Central memory CD4-positive, alpha-beta T cell (primary cell): Measurements from ENCODE around the gene IL10.
"Not testable (repeated sequence)": the region's sequence is repeated elsewhere in the genome, so short reads cannot be mapped to it uniquely, and the experiment has no call there.

Experiments used
- DNase-seq: peaks from one replicate; pipeline ENCODE4 v3.0.0; 2022

IL10 gene

DNA sequence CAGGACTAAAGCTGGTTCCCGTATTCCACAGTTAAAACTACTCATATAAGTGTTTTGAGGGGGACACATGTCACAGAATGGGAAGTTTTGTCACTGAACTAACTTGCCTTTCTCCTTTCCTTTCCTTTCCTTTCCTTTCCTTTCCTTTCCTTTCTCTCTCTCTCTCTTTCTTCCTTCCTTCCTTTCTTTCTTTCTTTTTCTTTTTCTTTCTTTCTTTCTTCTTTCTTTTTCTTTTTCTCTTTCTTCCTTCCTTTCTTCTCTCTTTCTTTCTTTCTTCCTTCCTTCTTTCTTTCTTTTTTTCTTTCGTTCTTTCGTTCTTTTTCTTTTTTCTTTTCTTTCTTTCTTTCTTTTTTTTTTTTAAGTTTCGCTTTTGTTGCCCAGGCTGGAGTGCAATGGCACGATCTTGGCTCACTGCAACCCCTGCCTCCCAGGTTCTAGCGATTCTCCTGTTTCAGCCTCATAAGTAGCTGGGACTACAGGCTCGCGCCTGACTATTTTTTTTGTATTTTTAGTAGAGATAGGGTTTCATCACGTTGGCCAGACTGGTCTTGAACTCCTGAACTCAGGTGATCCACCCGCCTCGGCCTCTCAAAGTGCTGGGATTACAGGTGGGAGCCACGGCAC, 9.4 kb downstream of the IL10 start:
- not testable (repeated sequence) for DNase-seq

DNA sequence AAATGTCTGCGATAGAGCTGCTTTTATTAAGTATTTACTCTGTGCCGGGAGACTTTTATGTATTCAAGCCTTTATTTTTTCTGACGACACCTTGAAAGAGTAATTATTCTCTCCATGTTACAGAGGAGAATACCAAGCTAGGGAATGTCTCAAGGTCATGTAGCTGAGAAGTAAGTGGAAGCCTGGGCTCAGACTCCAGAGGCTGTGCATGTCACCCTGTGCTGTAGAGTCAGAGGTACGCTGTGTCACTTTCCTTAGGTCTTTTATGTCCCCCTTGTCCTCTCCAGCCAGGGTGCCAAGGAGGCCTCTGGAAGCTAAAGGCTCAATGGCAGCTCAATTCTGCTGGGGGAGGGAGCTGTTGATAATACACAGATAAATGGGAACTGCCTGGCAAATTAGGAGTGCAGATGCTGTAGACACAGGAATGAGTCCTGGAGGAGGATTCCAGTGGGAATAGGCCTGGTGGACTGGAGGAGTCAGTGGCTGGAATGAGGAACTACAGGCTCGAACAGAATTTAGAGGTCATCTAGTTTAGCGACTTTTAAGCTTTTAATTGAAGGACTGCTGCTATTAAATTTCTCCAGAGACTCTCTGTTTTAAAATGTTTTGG, 11.0 kb downstream of the IL10 start:
- no peak for DNase-seq

DNA sequence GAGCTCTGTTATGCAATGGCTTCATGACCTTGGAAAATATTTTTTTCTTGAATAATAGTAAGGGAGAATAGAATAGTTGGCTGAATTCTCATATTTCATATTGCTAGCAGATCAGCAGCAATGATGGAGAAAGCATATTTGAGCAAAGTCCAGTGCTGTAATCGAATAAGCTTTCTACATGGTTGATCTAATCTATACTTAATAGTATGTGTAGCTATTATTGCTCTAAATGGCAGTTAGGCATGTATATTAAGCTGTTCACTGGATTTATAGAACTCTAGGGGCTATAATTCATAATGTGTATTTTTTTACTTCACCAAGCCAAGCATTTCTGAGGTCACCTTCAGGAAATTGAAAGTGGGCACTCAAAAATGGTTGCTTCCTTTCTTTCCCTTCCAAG, 11.7 kb downstream of the IL10 start:
- DNase-seq, result no peak

- DNase-seq, result peak; percentile 74
Measured at GRCh38 chr1:206757524-206758266, 14.6 kb downstream of the IL10 start.

DNA sequence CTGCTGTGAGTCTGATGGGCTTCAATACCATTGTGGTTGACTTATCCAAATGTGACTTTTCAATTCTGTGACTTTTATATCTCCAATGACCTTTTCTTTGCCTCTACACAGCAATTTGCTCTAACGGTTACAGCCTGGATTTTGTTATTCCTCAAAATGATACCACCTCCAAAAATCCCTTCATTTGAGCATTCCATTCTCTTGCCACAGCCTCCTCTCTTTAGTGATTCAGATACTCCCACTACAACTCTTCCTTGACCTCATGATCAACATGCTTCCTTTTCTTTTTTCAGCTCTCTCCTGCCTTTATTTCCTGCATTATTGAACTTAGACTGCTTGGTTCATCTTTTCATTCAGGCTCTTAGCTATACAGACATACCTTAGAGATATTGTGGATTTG, 18.3 kb downstream of the IL10 start:
- no peak for DNase-seq

- DNase-seq, result no peak
Measured at GRCh38 chr1:206753141-206753540, 19.2 kb downstream of the IL10 start.

- no peak for DNase-seq
Measured at GRCh38 chr1:206752481-206752880, 19.8 kb downstream of the IL10 start.

GRCh38 chr1:206751891-206752290, 20.4 kb downstream of the IL10 start:
- no peak for DNase-seq

- DNase-seq, result no peak
Measured at GRCh38 chr1:206748348-206749030, 23.8 kb downstream of the IL10 start.

DNA sequence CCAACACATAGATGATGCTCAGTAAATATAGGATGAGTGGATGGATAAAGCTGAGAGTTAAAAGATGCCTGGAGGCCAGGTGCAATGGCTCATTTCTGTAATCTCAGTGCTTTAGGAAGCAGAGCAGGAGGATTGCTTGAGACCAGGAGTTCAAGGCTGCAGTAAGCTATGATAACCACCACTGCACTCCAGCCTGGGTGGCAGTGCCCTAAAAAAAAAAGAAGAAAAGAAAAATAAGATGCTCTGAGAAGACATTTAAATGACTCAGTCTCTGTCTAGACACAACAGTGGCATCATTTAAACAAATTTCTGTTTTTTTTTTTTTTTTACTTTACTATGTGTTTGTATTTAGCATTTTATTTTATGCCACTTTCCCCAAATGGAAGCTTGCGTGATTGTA, 27.0 kb downstream of the IL10 start:
- DNase-seq, result no peak

DNA sequence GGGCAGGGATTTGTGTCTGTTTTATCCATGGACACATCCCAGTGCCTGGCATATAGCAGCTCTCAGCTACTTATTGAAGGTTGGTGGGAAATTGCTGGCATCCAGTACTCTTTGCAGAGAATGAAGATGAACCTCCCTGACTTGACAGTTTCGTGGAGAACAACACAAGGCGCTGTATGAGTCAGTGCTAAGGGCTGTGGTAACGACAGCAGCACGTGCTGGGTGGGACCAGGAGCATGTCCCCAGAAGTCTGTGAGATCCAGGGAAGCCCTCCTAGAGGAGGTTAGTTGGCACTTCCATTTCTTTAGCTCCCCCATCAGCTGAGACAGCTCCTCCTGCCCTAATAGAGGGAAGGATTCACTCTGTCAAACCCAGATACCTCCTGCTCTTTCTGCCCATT, 27.6 kb downstream of the IL10 start:
- no peak for DNase-seq

DNA sequence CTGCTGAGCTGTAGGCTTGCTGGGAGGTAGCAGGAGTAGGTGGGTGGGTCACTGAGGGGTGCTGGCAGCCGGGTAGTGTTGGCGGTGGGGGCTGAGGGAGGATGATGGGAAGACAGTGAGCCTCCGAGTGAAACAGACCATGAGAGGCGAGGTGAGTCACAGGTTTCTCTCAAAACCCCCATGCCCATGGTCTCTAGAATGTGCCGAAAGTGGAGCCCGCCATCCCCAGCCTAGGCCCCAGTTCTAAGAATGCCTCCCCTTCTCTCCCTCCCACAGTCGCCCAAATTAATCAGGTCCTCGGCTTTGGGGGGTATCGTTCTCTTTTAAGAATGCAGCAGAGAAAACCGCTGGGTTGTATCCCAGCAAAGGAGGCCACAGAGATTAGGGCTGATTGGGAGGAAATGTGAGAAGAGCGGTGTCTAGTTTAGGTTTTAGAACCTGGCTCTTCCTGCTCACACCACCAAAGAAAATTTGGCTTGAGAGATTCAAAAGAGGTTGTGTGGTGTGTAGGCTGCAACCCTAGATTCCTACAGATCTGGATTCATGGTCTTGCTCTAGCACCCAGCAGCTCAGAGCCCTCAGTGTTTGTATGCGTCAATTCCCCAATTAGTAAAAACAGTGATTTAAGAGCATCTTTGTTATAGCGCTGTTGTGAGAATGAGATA, 29.4 kb downstream of the IL10 start:
- no peak for DNase-seq

GRCh38 chr1:206741142-206741701, 31.1 kb downstream of the IL10 start:
- no peak for DNase-seq

DNA sequence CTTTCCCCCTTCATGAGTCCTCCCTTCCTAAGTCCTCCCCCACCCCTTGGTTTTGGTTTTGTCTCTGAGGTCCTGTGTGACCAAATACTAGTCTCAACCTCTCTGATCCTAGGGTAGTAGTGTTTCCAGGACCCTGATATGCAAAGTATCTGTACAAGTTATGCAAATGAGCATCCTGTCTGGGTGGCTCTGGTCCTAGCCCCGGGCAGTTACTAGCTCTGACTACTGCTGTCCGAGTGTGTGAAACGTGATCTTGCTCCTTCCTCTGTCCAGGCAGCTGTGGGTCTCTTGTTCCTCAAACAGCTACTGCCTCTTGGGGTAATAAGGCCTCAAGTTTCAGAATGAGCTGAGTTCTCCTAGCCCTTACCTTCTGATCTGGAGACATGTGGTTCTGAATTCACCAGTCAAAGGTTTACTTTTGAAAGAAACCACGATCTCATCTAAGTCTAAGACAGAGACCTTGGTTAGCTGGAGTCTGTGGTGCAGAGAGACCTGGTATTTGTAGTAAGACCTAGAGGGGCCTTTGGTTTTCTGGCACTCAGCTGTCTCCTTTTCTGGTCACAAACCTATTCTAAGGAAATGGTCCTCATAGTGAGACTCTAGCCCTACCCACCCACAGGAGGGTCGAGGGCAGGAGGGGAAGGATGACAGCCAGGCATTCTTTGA, 32.8 kb downstream of the IL10 start:
- peak; percentile 36 for DNase-seq

- no peak for DNase-seq
Measured at GRCh38 chr1:206738370-206739366, 33.6 kb downstream of the IL10 start.

- DNase-seq, result peak; percentile 22
Measured at GRCh38 chr1:206737729-206738201, 34.5 kb downstream of the IL10 start.

- peak; percentile 80 for DNase-seq
Measured at GRCh38 chr1:206736878-206737728, 35.2 kb downstream of the IL10 start.

DNA sequence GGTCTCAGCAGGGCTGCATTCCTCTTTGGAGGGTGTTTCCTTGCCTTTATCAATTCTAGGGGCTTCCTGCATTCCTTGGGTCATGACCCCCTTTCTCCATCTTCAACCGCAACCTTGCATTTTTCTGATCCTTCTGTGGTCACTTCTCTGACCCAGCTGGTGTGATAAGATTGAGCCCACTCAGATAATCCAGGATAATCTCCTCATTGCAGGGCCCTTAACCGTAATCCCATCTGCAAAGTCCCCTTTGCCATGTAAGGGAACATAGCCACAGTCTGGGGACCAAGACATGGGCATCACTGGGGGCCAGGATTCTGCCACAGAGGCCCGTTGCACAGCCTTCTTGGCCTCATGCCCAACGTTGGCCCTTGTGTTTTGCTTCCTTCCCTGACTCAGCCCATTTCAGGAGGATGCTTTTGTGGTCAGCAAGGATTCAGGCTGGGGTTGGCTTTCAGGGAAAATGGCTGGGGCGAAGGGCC, 36.7 kb downstream of the IL10 start:
- DNase-seq, result no peak

DNA sequence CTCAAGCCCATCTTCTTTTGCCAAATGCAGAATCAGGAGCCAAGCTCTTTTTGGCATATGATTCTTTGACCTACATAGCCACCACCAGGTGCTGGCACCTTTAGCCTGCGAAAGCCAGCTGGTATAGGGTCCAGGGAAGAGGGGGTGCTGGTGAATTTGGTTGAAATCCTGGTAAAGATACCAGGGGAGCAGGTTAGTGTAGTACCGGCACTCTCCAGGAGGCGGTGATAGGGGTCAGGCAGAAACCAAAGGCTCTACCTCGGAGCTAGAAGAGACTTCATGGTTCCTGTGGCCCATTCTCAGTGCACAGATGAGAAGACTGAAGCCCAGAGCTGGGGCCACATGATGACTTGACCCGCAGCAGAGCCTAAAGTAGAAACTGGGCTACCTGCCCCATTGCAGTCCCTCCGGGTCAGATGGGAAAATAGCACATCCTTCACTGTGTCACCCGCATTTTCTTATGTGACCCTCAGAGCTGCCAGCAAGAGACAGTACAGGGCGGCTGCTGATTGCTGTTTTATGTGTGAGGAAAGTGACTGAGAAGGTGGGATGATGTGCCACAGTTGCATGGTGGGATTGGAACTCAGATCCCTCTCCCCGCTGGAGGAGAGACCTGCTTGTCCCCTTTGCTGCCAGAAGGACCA, 37.7 kb downstream of the IL10 start:
- DNase-seq, result peak; percentile 69
